Hepatocyte (in vitro differentiated cells): ENCODE data around the gene UBASH3A.

Source experiments
- CTCF ChIP-seq: fragments of 200-600 bp; sonication (generic); IDR thresholded peaks from 2 replicates; pipeline ENCODE4 v1.5.1; 2016; ENCODE audit warnings: antibody characterized with exemption, mild to moderate bottlenecking; ENCODE audit not compliant: poor library complexity
- EZH2 ChIP-seq: fragments of 200-600 bp; sonication (generic); IDR thresholded peaks from 2 replicates; pipeline ENCODE4 v1.6.1; 2016; ENCODE audit warnings: antibody characterized with exemption, mild to moderate bottlenecking, borderline replicate concordance

DNA sequence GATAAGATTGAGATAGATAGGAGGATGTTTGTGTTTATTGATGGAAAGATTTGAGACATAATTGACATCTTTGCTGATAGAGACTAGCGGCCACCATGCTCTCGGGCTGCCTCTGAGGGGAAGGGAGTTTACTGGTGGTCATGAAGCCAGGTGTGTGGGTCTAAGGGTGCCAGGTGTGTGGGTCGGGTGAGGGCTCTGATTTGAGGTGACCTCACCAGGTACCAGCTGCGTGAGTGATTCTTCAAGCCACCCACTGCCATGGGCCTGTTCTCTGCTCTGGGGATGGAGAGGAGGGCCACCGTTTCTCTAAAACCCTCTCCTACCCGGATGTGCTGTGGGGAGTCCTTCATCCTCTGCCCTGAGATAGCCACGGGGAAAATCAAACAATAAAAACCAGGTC, 3.2 kb downstream of the UBASH3A start:
- TF ChIP-seq EZH2 (no peak), CTCF (no peak)
